Colonic mucosa (tissue), 4 donors: ENCODE data around the gene RNASEL. TPM values are rescaled to one million over a fixed set of nuclear protein-coding genes. Genes with fewer than 3 reads are reported as not detected.

Experiments used
- DNase-seq: peaks from one replicate; pipeline ENCODE4 v3.0.0-alpha.2; 2020
- H3K27ac ChIP-seq: fragments of 200-600 bp; one replicate; pipeline ENCODE4 v1.8.0; 2021
- H3K27me3 ChIP-seq: fragments of 200-600 bp; one replicate; pipeline ENCODE4 v1.8.0; 2021
- H3K36me3 ChIP-seq: fragments of 200-600 bp; one replicate; pipeline ENCODE4 v1.8.0; 2021
- H3K4me1 ChIP-seq: fragments of 200-600 bp; one replicate; pipeline ENCODE4 v1.8.0; 2021; ENCODE audit warnings: mild to moderate bottlenecking
- H3K4me3 ChIP-seq: fragments of 200-600 bp; one replicate; pipeline ENCODE4 v1.8.0; 2021
- H3K9ac ChIP-seq, 2 donors: one replicate each; pipeline ENCODE4 v1.7.0; 2013; ENCODE audit warnings: control low read depth in 2 of 2, low read depth in 2 of 2, low read length in 2 of 2
- H3K9me3 ChIP-seq: fragments of 200-600 bp; one replicate; pipeline ENCODE4 v1.8.0; 2021
- CTCF ChIP-seq: fragments of 200-600 bp; IDR thresholded peaks from one replicate; pipeline ENCODE4 v1.8.0; 2022; ENCODE audit warnings: antibody characterized with exemption, mild to moderate bottlenecking
- intact Hi-C: fragments of 100-400 bp; cut with DNase I; formaldehyde crosslinking; loops from one replicate; pipeline ENCODE4 v1.14.1; 2022
- total RNA-seq, 2 donors: library from RNA; stranded (reverse); fragmentation: NEBNext Ultra II Directional in 1 of 2; extraction: Animal tissue kit (Norgen Biotek cat#: 25700) in 1 of 2; gene quantifications; one replicate each; pipeline ENCODE4 v1.2.1, GENCODE V29; 2021
- donor health status: healthy.
- donor health status: DM: no; HTN: no; CAD: no.
- donor health status: DM: no; HTN: no; CAD: no.

RNASEL gene
- total RNA-seq, 2 donors from 2014 or later = 16.2 to 19.5 TPM

DNA sequence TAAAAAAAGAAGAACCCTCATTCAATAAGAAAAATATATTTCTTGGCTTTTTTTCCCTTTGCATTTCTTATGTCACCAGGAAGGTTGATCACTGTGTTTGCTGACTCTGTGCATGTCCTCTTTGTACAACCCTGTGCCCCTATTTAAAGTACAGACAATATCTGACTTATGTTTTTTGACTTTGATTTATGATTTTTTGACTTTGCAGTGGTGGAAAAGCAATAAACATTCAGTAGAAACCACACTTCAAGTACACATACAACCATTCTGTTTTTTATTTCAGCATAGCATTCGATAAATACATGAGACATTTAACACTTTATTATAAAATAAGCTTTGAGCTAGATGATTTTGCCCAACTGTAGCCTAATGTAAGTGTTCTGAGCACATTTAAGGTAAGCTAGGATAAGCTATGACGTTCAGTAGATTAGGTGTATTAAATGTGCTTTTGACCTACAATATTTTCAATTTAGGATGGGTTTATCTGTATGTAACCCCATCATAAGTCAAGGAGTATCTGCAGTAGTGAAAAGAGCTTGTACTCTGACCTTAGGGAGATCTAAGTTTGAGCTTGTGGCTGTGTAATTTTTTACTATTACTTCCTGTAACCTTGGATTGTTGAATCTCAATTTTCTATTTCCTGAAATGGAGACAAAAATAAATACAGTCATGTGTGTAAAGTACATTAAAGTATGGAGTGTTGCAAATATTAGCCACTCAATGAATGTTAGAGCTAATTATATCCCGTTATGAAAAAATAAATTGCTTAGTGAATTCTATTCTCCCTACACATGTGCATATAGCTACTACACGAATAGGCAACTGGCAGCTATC is 1.2 kb downstream of the RNASEL start:
- H3K9me3 ChIP-seq = no peaks in the 10 kb centered on the region
- H3K27ac ChIP-seq = peak overlapping the region; percentile 98
- no peaks in the 10 kb centered on the region for H3K36me3 ChIP-seq
- peak overlapping the region; percentile 58 for H3K4me3 ChIP-seq
- DNase-seq = peak; percentile 9
- intact Hi-C loops = no loop called here
- no peaks in the 10 kb centered on the region for H3K27me3 ChIP-seq
- no peak for TF ChIP-seq CTCF
- H3K4me1 ChIP-seq = peaks cover 7% of the 10 kb centered on the region
- H3K9ac ChIP-seq = peak overlapping the region; percentile 91 to 92

DNA sequence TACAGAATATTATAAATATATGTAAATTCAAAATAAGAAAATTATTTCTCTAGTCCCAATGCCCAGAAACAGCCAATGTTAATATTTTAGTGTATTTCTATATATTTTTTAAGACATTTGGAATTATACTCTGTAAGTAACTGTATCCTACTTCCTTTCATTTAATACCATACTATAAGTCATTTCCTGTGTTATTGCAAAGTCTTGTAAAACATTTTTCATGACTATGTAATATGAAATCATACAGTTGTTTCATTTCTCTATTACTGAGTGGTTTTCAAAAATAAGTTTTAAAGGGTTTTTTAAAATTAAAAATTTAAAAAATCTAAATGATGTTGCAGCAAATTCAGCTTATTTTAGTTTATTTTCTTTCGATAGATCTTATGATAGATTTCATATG is 2.0 kb downstream of the RNASEL start:
- H3K9me3 ChIP-seq = no peaks in the 10 kb centered on the region
- H3K4me1 ChIP-seq = peaks cover 7% of the 10 kb centered on the region
- DNase-seq = no peak
- H3K27me3 ChIP-seq = no peaks in the 10 kb centered on the region
- TF ChIP-seq CTCF = no peak
- H3K36me3 ChIP-seq = no peaks in the 10 kb centered on the region
- H3K27ac ChIP-seq = no peak overlapping the region
- H3K9ac ChIP-seq = no peak overlapping the region
- intact Hi-C loops = no loop called here
- H3K4me3 ChIP-seq = no peak overlapping the region

- Histone ChIP-seq H3K9me3 (no peaks in the 10 kb centered on the region), H3K9ac (no peak overlapping the region), H3K4me3 (no peak overlapping the region), H3K4me1 (peaks cover 7% of the 10 kb centered on the region), H3K27ac (no peak overlapping the region), H3K27me3 (no peaks in the 10 kb centered on the region), H3K36me3 (no peaks in the 10 kb centered on the region)
- no peak for TF ChIP-seq CTCF
- intact Hi-C loops = no loop called here
- peak; percentile 16 for DNase-seq
Measured at GRCh38 chr1:182586380-182586779, 2.7 kb downstream of the RNASEL start.

DNA sequence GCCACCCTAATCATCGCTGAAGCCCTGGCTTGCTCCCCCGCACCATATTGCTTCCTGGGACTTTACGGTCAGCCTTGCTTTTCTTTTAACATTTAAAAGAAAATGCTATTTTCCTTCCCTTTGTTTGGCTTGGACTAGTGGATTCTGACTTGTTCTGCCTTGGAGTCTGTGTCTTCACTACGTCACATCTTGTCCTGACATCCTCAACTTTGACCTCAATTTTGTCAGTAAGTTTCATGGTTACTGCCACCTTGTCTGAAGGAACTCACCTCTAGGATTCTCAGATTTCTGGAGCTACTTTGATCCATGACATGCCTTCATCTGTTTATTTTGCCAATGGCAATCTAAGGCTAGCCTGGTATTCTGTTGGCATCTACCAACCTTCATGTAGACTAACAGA is 4.3 kb downstream of the RNASEL start:
- no peaks in the 10 kb centered on the region for H3K9me3 ChIP-seq
- no peak overlapping the region for H3K4me3 ChIP-seq
- H3K36me3 ChIP-seq = no peaks in the 10 kb centered on the region
- H3K9ac ChIP-seq = no peak overlapping the region
- H3K4me1 ChIP-seq = peaks cover 7% of the 10 kb centered on the region
- intact Hi-C loops = no loop called here
- no peak for TF ChIP-seq CTCF
- no peaks in the 10 kb centered on the region for H3K27me3 ChIP-seq
- H3K27ac ChIP-seq = no peak overlapping the region
- peak; percentile 0 for DNase-seq

DNA sequence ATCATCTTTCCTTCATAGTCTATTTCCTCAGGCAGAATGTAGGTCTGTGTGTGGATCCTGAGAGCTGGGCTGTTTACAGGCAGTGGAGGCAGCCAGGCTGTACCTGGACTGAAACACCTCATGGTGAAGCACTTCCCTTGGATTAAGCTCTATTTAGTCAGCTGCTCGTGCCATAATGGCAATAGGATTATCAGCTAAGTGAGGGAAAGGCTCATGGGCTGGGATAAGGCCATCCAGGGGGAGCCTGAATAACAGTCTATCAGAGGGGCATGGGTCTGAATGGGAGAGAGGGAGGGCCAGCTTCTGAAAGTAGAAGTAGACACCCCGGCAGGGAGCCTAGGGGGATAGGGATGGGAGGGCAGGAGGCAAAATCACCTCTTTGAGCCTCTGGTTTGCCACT is 8.3 kb downstream of the RNASEL start:
- Histone ChIP-seq H3K27me3 (no peaks in the 10 kb centered on the region), H3K36me3 (peaks cover 4% of the 10 kb centered on the region), H3K9ac (no peak overlapping the region), H3K4me3 (no peak overlapping the region), H3K9me3 (no peaks in the 10 kb centered on the region), H3K27ac (no peak overlapping the region), H3K4me1 (peaks cover under 1% of the 10 kb centered on the region)
- DNase-seq = peak; percentile 7
- no peak for TF ChIP-seq CTCF
- intact Hi-C loops = no loop called here
